GM19240 (cell line): Measurements from ENCODE around the gene FAH.
"Not testable (repeated sequence)": the region's sequence is repeated elsewhere in the genome, so short reads cannot be mapped to it uniquely, and the experiment has no call there.

Source experiments
- DNase-seq: peaks from one replicate; pipeline ENCODE4 v3.0.0; 2011; ENCODE audit warnings: low spot score; ENCODE audit not compliant: insufficient read length

FAH gene

DNA sequence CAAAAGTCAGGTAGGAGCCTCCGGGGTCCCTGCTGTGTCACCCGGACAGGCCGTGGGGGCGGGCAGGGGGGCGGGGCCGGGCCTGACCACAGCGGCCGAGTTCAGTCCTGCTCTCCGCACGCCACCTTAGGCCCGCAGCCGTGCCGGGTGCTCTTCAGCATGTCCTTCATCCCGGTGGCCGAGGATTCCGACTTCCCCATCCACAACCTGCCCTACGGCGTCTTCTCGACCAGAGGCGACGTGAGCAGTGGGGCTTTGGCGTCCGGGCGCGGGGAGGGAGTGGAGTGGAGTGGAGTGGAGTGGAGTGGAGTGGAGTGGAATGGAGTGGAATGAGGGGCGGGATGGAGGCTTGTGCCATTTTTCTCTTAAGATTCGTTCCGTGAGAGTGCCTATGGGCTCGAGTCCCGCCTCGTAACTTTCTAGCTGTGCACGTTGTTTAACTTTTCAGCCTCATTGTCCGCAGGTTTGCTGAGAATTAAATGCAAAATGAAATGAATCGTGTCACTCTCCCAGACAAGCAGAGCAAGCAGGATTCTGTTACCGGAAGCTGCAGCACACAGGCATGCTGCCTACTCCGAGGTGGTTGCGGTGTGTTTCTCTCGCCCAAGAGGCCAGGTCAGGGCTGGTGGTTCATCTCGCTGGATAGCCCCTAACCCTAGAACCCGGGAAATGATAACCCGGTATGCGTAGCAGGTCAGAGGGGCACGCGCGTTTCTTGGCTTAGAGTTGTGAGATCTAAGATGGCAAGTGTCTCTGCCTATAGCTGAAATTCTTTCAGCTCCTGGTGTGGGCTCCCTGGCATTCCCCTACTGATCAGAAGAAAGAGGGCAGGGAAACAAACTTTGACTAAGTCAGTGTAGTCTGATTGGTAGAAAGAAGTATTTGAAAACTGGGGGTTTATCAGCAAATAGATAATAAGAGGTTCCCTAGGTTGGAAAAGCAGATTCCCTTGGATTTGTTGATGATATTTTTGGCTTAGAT is at the start of gene FAH:
TSS of gene FAH (plus strand) at position 104 of the 981 bp plus-strand sequence. CDS start at position 160, 56 bp downstream.
- peak; percentile 25 for DNase-seq

DNA sequence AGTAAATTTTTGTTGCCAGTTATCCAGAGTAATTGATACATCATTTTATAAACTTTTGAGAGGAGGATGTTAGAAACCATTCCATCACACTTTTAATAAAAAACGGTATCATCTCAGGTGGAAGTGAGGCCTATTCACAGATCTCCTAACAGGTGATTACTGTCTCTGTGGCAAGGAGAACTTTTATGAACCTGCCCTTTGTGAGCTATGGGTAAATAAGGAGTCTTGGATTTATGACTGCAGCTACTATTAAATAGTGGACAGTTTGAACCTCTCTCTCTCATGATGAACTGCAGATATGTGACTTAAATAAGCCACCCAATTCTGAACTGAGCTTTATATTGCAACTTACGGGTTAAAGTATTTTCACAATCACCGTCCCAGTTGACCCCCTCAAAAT is 47.6 kb upstream of the FAH start:
- DNase-seq: no peak

DNA sequence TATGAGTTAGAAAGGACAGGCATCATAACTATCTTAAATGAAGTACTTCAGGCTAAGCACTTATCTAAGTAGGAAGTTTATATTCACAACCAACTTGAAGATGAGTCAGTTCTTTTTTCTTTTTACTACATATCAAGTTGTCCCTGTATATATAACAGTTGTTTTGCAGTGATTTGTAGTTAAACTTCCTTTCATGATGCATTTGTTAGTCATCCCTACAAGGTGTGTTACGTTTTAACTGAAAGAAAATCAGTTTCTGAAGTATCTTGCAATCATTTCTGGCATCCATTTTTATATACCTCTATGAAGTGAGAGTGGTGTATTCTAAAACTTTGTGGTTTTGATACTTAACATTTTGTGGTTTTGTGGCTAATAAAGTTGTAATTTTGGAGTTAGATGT is 47.2 kb upstream of the FAH start:
- no peak for DNase-seq

- DNase-seq: no peak
These were observed 46.7 kb upstream of the FAH start for GRCh38 chr15:80106051-80106450.

GRCh38 chr15:80107204-80107603 is 45.6 kb upstream of the FAH start:
- DNase-seq: no peak

DNA sequence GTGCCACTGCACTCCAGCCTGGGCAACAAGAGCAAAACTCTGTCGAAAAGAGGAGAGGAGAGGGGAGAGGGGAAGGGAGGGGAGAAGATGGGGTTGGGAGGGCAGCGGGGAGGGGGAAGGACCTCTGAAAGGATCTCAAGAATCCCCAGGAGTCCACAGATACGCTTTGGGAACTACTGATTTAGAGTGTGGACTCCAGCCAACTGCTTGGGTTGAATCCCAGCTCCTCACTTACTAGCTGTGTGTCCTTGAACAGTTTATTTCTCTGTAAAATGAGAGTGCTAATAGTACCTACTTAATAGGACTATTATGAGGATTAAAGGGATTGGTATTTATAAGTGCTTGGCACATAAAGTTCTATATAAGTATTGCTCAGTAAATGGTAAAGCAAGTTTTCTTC is 45.0 kb upstream of the FAH start:
- no peak for DNase-seq

DNA sequence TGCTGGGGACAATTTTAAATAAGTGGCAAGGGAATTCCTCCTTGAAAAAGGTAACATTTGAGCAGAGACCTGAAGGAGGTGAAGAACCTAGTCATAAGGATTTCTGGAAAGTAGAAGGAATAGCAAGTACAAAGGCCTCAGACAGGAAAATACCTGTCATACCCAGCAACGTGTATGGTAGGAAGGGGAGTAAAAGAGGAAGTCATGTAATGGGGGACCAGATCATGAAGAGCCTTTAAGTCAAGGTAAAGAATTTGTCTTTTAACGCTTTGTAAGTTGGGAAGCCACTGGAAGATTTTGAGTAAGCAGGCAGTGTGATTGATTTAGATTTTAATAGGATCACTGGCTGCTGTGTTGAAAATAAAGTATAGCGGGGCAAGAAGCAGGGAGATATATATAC is 43.4 kb upstream of the FAH start:
- DNase-seq: no peak

DNA sequence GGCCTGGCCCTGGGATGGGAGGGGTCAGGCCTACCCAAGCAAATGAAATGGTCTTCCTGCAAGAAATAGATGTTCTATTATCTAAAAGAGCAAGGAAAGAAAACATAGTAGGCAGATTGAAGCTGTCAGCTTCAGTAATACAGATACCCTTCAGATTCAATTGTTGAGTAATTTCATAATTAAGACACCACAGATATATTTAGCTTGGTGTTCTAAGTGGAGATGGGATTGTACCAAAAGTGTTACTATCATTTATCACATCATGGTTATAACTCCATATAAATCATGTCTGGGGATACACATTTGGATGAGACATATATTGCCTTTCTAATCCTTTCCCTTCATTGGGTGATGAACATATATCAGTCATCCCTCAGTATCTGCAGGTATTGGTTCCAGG is 41.9 kb upstream of the FAH start:
- DNase-seq: no peak

GRCh38 chr15:80114114-80114513 is 38.7 kb upstream of the FAH start:
- no peak for DNase-seq

- DNase-seq: no peak
These were observed 37.8 kb upstream of the FAH start for GRCh38 chr15:80115021-80115420.

- DNase-seq: no peak
These were observed 33.8 kb upstream of the FAH start for GRCh38 chr15:80118956-80119355.

- DNase-seq: no peak
These were observed 32.2 kb upstream of the FAH start for GRCh38 chr15:80120636-80121035.

- DNase-seq: no peak
These were observed 31.3 kb upstream of the FAH start for GRCh38 chr15:80121546-80121945.

DNA sequence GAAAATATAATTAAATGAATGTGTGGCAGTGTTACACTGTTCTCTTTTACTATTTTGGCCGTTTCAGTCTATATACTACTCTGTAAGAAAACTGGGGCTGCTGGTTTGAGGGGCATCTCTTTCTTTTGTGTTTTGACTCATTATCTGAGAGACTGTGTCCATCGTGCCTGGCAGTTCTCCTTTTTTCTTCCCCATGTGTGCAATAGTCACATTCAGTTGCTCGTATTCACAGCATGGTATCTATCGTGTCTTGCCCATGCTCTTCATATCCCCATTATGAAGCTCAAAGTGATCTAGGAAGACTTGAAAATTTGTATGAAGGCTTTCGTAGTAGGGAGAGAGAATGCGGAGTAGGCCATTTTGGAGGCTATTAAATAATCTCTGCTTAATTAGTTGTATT is 29.8 kb upstream of the FAH start:
- DNase-seq: no peak

GRCh38 chr15:80127253-80127652 is 25.5 kb upstream of the FAH start:
- DNase-seq: not testable (repeated sequence)

DNA sequence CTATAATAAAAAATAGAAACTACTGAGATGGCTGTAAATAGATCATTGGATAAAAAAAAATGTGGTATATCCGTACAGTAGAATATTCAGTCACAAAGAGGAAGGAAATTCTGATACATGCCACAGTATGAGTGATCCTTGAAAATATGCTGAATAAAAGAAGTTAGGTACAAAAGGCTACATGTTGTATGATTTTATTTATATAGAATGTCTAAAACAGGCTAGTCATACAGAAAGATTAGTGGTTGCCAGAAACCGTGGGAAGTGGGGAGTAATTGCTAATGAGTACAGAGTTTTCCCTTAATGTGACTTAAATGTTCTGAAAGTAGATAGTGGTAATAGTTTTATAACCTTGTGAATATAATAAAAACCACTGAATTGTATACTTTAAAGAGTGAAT is 24.9 kb upstream of the FAH start:
- DNase-seq: no peak

DNA sequence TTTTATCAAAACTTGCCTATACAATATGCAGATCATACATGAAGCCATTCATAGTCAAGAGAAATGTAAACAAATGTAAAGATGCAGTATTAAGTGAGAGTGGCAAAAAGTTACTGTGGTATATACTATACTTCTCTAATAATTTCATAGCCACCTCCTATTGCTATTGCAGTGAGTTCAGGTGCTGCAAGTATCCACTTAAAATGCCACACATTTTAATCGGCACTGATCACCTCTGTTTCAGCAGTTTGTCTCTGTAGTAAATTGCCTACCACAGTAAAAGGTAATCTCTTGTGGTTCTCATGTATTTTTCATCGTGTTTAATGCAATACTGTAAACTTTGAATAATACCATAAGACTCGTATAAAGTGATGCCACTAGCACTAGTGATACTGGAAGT is 20.4 kb upstream of the FAH start:
- no peak for DNase-seq

GRCh38 chr15:80136854-80137253 is 15.9 kb upstream of the FAH start:
- no peak for DNase-seq

DNA sequence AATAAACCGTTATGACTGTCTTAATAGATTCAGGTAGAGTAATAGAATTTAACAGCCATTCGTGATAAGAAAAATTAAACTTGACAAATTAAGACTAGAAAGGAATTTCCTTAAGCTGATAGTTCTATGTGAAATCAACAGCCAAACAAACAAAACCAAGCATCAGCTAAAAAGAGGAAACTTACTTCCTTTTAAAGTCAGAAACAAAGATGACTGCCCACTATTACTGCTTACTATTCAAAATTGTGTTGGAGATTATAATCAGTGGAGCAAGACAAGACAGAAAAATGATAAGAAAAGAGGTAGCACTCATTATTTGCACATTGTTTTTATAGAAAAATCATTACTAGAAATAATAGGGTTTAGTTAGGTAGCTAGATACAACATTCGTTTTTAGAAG is 13.8 kb upstream of the FAH start:
- DNase-seq: no peak

- DNase-seq: no peak
These were observed 11.9 kb upstream of the FAH start for GRCh38 chr15:80140909-80141308.

- DNase-seq: no peak
These were observed 10.7 kb upstream of the FAH start for GRCh38 chr15:80141916-80142598.

- no peak for DNase-seq
These were observed 10.2 kb upstream of the FAH start for GRCh38 chr15:80142646-80143045.

- no peak for DNase-seq
These were observed 1.7 kb upstream of the FAH start for GRCh38 chr15:80151148-80151547.
